Hematopoietic multipotent progenitor cell treated with erythropoietin and hydrocortisone succinate and interleukin-3 and kit ligand, for 15 days (in vitro differentiated cells): ENCODE measurements around the gene SYT7.

Experiments used
- DNase-seq: peaks from one replicate; pipeline ENCODE4 v3.0.0-alpha.2; 2015; ENCODE audit warnings: low spot score

The SYT7 gene

DNA sequence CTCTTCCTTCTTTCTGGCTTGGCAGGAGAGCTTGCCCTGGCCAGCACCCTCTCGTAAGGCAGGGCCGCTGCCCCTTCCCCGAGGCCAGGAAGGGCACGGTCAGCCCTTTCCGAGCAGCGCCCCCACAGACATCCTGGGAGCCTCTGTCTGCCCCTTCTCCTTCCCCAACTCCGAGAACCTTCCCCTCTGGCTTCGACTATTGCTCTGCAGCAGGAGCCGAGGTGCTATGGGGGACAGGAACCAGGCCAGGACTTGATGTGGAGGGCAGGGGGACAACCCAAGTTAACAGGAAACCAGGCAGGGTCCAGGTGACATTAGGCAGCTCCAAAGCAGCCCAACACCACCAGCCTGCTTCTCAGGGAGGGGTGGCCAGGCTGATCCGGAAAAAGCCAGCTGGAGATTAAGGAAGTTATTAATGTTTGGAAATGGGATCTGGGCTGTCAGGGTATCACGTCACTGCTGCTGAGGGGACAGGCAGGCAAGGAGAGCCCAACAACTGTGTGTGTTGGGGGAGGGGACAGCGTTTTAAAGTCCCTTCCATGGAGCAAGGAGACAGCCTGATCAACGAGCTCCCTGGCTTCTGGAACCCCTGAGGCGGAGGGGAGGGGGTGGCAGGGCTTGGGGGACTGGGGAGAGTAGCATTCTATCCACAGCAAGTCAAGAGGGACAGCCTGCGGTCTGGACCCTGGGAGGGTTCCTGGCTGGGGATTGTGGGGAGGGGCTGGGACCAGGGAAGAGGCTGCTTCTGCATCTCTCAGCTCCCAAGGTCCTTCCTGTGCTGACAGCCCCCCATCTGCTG, 27.3 kb downstream of the SYT7 start:
- DNase-seq, result no peak

DNA sequence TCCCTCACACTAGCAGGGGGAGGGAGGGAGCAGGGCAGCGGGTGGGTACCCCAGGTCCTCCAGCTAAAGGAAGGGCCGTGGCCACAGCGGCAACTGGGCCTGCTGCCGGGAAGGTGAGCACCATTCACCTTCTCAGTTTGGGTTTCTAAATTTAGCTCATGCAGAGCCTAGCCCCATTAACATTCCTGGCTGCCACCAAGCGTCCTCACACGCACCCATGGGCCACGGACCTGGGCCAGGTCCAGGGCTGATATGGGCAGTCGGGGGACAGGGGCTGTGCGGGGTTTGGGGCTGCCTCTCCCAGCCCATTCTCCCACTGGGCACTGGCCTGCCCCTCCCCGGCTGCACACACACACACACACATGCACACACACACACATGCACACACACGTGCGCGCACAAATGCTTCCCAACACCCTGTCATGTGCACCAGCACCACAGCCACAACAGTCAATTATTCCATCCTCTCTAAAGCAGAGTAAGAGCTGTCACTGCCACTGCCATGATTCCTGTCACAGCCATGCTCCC, 28.7 kb downstream of the SYT7 start:
- no peak for DNase-seq

DNA sequence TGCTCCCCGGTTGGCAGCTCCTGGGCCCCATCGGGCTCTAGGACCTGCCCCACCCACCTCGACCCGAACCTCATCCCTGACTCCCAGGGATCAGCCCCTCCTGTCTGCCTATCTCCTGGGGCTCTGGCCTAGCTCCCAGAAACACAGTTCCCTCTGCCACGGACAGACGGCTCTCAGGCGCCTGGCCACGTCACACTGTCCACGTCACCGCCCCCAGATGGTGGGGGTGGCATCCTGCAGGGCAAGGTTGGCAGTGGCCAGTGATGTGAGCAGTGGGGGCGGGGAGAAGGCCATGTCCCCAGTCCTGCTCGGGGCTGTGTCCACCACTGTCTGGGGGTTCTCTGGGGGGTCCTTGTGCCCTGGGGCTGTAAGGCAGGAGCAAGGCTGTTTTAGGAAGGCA, 29.2 kb downstream of the SYT7 start:
- no peak for DNase-seq

DNA sequence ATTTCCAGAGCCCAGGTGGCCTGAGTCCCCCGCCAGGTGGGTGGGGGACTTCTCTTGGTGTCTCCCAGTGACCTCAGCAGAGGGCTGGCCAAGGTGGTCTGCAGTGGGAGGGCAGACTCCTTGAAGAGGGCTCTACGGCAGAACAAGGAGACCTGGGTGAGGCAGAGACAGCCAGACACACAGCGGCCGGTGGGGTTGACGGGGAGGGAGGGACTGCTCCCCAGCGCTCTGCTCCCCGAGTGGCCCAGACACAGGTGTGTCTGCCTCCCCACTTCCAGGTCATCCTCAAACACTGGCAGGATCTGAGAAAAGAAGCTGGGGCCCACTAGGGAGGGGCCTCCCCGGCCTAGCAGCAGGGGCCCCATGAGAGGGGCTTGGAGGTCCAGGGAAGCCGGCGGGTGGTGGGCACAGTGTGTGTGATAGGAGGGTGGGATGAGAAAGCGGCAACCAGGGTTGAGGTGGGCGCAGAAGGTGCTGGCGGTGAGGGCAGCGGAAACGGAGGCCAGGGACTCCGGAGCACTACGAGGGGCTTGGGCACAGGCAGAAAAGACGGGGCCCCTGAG, 30.1 kb downstream of the SYT7 start:
- no peak for DNase-seq

DNA sequence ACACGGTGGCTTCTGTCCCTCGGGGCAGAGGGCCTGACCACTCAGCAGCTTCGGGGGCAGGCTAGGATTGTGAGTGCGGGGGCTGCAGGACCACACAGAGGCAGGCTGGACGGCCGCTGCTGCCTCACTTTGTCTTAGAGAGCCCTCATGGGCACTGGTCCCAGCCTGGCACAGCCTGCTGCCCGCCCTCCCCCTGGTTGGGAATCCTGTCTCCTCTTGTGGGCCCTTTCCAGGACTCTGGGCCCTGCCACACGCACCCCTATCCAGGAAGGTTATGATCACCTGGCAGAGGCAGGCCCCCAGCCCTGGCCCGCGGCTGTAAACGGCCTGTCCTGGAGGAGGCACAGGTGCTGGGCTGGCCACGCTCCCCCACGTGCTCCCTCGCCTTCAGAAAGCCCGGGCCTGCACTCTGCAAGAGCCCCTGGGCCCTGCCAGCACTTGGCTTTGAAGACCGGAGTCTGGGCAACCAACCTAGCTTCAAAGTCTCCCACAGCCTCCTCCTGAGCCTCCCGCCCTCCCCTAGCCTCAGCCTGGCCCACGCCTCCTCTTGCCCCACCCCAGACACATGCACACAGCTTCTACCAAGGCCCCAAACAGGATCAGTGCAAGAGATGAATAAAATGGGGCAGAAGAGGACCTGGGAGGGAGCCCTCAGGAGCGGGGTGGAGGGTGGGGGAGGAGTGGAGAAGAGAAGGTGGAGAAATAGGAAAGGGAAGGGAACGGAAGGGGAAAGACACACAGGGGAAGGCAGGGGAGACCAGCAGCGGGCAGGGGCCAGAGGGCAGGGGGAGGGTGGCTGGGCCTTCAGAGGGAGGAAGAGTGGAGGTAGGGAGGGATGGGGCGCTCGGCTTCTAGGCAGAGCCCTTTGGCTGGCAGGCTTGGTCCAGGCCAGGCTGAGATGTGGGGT, 31.0 kb downstream of the SYT7 start:
- DNase-seq, result no peak

DNA sequence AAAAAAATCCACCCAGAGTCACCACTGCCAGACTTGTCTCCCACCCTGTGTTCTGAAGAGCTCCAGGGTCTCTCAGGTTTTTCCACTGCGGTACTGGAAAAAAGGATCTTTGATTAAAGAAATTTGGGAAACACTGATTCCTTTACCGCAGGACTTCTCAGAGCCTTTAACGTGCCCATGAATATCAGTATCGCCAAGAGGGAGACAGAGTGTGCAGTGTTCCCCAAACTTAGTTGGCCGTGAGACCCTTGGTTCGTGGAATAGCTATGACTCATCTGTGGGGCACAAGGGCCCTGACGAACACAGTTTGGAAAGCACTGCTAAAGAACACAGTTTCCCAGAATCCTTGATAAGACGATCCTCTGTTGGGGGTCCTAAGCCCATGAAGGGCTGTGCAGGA, 31.7 kb downstream of the SYT7 start:
- no peak for DNase-seq

DNA sequence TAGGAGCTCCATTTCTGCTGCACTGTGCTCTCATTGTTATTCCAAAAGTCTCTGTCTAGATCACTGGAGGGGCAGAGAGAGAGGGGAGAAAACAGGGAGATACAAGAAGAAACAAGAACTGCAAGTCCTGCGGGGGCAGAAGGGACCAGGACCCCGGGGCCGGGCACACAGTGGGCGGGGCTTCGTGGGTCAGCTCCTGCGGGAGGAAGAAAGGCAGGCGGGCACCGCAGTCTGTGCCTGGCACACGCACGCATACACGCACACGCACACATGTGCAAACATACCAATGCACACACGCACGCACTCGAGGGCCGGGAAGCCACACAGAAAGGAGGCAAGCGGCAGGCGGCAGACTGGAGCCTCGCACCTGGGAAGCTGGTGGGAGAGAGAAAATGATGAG, 33.6 kb downstream of the SYT7 start:
- no peak for DNase-seq

DNA sequence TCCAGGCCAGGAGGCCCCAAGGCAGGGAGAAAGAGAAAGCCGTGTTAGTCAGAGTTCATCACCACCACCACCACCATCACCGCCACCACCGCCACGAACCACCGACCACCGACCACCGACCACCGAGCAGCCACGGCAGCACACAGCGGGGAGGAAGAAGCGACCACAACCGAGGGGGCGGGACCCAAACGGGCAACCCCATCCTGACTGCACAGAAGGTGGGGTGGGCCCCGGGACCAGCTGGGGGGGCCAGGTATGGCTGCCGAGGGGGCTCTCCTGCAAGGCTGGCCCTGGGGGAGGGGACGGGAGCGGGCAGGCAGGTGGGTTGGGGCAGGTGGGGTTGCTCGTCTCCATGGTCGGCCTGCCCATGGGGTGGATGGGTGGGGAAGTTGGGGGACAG, 34.2 kb downstream of the SYT7 start:
- no peak for DNase-seq

DNA sequence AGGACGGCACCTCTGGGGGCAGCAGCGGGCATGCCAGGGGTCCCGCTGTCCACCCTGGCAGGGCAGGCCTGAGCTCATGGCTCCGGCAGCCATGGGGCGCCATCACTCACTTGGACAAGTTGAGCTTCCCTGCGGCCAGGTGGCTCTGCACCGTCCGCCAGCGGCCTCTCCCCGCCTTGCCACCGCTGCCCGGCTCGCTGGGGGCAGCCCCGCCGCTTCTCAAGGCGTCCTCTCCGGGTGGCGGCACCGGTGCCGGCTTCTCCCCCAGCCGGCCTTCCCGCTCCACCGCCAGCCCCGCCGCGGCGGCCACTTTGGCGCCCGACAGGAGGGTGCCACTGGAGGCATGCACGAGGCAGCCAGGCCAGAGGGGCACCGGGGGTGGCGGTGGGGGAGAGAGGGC, 35.0 kb downstream of the SYT7 start:
- DNase-seq, result no peak

DNA sequence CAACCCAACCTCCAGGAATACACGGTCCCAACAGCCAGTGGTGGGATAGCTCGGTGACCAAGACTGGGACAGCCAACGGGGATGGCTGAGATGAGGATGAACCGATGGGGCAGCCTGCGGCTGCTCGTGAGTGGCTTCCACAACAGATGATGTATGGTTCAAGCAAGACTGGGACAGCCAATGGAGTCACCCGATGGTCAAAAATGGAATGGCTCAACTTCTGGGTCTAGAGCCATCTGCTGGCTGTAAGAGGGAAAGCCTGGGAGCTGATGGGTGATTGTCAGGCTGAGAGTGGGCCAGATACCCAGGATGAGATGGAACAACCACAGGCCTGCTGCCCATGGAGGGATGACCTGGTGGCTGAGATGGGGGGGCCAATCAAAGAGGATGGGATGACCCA, 35.5 kb downstream of the SYT7 start:
- no peak for DNase-seq

DNA sequence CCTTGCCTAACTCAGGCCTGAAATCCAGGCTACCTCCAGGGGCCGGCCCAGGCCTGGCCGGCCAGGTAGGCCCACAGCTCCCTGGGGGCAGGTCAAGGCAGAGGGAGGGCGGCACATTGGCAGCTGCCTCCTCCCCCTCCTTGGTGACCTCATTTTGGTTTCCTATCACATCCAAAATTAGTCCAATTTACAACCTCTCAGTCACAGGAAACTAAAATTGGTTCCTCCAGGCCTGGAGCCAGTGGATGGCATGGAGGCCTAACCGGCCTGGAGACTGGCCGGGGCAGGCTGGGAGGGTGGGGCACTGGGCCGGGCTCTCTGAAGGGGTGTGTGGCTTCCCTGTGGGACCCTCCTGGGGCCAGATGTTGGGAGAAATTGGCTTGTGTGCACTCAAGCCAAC, 36.4 kb downstream of the SYT7 start:
- DNase-seq, result no peak

DNA sequence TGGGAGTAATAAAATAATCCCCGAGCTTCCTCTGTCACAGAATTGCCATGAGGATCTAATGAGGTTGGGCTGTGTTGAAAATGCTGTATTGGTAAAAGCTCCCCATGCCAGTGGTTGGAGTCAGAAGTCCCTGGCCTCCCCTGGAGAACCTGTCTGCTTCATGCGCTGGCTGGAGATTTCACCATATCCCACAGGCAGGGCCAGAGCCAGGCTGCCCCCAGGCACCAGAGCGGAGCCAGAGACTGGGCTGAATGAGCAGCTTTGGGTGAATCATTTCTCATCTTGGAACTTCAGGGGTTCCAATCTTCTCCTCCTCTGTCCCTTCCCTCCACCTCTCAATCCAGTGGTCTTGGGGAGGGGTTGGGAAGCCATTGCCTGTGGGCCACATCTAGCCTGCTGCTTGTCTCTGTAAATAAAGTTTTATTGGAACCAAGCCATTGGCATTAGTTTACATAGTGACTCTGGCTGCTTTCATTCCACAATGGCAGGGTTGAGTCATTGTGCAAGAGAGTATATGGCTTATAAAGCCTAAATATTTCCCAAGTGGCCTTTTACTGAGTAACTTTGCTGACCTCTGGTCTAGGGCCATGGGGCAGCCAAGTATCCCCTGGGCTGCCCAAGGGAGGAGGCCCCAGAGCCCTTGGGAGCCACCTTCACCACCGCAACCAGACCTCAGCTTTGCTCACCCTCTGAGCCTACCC, 37.1 kb downstream of the SYT7 start:
- no peak for DNase-seq

DNA sequence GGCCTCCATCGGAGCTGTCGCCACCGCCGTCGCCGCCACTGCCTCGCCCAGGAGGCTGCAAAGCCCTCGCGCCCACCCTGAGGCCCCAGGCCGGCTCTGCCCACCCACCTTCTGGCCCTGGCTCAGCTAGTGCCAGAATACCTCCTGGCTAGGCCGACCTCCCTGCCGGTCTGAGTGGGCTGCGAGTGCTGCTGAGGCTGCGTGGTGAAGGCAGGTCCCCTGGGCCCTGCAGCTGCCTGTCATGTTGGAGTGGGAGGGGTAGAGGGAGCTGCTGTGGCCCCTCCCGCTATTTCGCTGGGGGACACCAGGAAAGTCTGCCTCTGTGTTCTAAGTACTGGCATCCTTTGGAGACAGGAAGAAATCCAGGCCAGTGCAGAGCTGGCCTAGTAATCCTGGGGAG, 38.2 kb downstream of the SYT7 start:
- no peak for DNase-seq

DNA sequence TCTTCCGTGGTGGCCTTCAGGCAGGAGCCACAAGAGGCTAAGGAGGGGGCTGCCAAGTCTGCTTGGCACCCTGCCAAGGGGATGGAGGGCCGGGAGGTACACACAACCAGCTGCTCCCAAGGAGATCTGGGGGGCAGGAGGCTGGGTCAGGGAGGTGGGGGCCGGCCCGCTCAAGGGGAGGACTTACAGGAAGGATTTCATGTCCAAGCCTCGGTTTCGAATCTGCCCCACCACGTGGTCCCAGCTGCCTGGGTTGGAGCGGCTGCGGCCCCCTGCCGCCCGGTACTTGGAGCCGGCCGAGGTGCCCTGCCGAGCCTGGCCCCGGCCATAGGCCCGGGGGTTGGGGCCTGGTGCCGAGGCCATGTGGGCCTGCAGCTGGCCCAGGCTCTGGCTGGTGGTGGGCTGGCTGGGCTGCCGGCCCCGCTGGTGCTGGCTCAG, 38.8 kb downstream of the SYT7 start:
- no peak for DNase-seq

DNA sequence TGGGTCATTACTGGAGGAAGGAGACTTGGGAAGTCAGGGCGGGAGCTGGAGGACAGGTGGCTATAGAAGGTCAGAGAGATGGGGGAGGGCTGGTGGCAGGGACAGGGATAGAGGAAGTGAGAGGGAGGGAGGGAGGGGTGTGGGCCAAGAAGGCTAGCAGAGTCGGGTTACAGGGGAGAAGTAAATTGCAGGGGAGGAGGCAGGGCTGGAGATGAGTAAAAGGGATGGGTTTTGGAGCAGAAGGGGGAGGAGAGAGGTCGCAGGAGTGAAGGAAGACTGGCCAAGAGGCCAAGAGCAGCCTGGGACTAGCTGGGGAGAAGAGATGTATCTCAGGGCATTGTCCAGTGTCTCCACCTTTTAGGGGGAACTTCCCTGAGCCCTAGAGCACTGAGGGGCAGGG, 39.3 kb downstream of the SYT7 start:
- no peak for DNase-seq

DNA sequence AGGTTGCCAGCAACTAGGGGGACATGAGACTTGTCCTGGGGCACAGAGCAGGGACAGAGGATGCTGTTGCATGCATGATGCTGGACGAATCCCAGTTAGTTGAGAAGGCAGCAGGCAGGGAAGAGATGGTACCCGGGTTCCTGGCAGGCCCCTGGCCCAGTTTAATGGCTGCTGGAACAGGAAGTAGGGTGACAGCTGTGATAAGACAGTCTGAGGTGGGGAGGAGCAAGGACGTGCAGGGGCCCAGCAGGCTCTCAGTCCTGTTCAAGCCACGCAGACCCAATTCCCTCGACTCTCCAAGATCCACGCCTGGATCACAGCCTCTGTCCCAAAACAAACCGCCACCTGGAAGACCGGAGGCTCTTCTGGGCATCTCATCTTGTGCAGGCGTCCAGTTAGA, 40.3 kb downstream of the SYT7 start:
- no peak for DNase-seq

DNA sequence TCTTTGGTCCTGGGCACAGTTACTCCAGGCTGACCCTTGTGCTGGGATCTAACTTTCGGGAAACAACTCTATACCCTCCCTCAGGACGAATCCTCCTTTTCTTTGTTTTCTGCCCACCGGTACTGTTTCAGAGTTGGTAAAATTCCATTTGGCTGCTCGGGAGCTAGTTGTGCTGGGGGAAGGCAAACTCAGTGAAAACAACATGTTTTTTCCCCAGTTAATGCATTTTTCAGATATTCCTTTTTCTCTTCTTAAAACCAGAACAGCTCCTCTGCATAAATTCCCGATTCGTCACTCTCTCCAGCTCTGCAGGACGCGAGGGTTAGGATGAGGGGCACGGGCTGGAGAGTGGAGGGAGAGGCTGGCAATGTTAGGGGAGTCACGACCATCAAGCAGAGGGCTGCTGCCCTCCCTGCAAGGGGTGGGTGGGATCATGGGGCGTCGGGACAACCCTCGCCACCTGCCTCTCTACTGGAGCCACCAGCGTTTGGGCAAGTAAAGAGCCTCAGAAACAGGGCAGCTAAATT, 41.0 kb downstream of the SYT7 start:
- DNase-seq, result no peak

DNA sequence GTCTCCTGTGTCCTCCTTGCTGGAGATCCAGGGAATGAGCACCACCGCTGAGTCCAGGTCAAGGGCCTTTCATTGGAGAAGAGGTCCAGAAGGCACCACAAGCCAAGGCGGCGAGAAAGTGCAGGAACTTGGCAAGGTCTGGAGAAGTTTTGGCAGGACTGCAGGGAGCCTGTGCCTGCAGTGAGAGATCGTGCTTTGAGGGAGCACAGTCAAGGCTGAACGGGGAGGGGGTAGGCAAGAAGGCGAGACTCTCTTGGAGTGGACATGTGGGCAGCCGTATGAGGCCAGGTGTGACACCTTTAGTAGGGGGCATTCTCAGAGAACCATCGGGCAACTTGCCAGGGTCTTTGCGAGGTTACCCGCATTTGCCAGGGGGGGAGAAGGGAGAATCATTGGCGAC, 41.9 kb downstream of the SYT7 start:
- DNase-seq, result no peak

DNA sequence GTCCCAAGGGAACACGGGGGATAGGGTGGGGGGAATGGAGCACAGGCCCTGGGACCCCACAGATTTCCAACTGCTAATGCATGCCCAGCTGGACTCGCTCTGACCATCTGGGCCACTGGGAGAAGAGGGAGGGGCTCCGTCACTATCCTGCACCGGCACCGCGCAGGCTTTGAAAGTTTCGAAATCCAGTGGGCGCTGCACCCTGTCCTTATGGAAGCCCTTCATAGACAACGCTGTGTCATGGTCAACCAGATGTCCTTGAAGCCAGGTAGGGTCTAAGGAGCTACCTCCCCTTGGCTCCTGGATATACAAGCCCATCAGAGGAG, 42.3 kb downstream of the SYT7 start:
- no peak for DNase-seq

DNA sequence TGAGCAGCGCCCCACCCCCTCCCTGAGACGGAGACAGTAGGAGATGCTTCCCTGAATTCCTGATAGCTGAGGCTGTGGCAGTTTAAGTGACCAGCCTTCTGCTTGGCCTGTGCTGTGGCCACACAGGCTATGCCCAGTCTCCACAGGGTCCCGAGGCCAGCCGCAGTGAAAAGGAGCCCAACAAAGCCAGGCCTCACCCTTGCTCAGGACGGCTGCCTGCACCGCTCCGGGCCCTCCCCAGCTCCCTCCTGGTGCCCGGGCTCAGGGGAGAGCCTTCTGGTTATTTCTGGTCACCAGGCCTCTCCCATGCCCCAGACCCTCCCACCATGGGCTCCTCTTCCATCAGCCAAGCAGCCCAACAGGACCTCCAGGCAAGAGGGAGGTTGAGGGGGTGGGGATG, 43.5 kb downstream of the SYT7 start:
- DNase-seq, result no peak

DNA sequence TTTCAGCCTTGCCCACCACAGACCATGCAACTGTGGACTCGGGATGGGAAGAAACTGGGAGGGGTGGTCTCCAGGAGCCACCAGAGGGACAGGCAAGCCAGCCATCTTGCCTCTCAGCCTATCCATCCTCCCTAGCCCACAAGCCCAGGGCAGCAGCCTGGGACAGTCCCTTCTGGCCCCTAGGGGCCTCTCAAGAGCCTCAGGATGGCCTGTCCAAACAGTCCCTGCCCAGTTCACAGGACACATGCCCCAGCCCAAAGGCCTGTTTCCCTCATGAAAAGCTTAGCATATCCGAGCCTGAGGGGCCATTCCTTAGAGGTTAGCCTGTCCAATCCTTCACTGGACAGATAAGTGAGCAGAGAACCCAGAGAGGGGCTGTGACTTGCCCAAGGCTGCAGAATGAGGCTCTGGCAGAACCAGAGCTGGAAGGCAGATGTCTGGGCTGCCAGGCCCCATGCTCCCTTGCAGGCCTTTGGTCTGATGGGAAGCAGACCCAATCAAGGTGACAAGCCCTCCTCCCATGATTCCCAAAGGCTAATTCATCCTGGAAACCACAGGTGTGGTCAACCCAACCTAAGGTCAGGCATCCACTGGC, 44.1 kb downstream of the SYT7 start:
- DNase-seq, result no peak
